MCF 10A (cell line): ENCODE results near the gene COQ5. TPM values are rescaled to one million over a fixed set of nuclear protein-coding genes. Genes with fewer than 3 reads are reported as not detected.

ENCODE experiments used
- BruUV-seq: library from RNA; stranded (reverse); fragments of 400-500 nt; replicated peaks from 2 replicates; lab custom pipeline; 2021; lab: Mats Ljungman, UMichigan
- CTCF ChIA-PET: fragments of 300-600 bp; sonication (Branson Sonifier 250); formaldehyde crosslinking; extraction: SDS; loops from one replicate; lab custom pipeline; 2021; ENCODE audit warnings: antibody characterized with exemption, inconsistent platforms; lab: Yijun Ruan, JAX
- POLR2A ChIA-PET: fragments of 300-600, 350-650 bp; sonication (Branson Sonifier 250); formaldehyde crosslinking; extraction: SDS; loops from one replicate; lab custom pipeline; 2020; ENCODE audit warnings: antibody characterized with exemption, inconsistent platforms; lab: Yijun Ruan, JAX
- DNase-seq: peaks from one replicate; pipeline ENCODE4 v3.0.0-alpha.2; 2018; ENCODE audit not compliant: unreplicated experiment
- H3K27ac Mint-ChIP-seq: one replicate; pipeline ENCODE4 v1.8.0; 2022; ENCODE audit warnings: mild to moderate bottlenecking, low read depth, mixed read lengths; ENCODE audit not compliant: unreplicated experiment
- H3K27me3 Mint-ChIP-seq: one replicate; pipeline ENCODE4 v1.8.0; 2022; ENCODE audit warnings: mixed read lengths; ENCODE audit not compliant: insufficient read depth, unreplicated experiment
- H3K36me3 Mint-ChIP-seq: one replicate; pipeline ENCODE4 v1.8.0; 2022; ENCODE audit warnings: mild to moderate bottlenecking, moderate library complexity, mixed read lengths; ENCODE audit not compliant: insufficient read depth, unreplicated experiment
- H3K4me1 Mint-ChIP-seq: one replicate; pipeline ENCODE4 v1.8.0; 2022; ENCODE audit warnings: mixed read lengths; ENCODE audit not compliant: insufficient read depth, unreplicated experiment
- H3K4me3 Mint-ChIP-seq: one replicate; pipeline ENCODE4 v1.8.0; 2022; ENCODE audit warnings: mild to moderate bottlenecking, moderate library complexity, mixed read lengths; ENCODE audit not compliant: unreplicated experiment
- H3K9me3 Mint-ChIP-seq: one replicate; pipeline ENCODE4 v1.8.0; 2022; ENCODE audit warnings: mixed read lengths; ENCODE audit not compliant: unreplicated experiment
- CTCF ChIP-seq: fragments of 200-600 bp; IDR thresholded peaks from one replicate; pipeline ENCODE4 v1.8.0; 2022; ENCODE audit warnings: antibody characterized with exemption, mild to moderate bottlenecking; ENCODE audit not compliant: unreplicated experiment
- intact Hi-C: fragments of 100-400 bp; cut with micrococcal nuclease; formaldehyde crosslinking; loops from 2 replicates; pipeline ENCODE4 v1.14.1; 2022
- total RNA-seq: library from RNA; stranded (reverse); gene quantifications from 2 replicates; pipeline ENCODE4 v1.2.3, GENCODE V29; 2022

COQ5 gene
- total RNA-seq, 1 experiment from 2014 or later, result 22.9 TPM

GRCh38 chr12:120469450-120470149 is 59.4 kb downstream of the COQ5 start, which contains the start of gene SRSF9:
Gene SRSF9 (minus strand): TSS chr12:120469748. CDS start chr12:120469609, 139 bp downstream.
- Mint-ChIP-seq H3K27ac (peak within 1 kb of the TSS; percentile 75), H3K4me3 (peak within 1 kb of the TSS; percentile 88), H3K9me3 (no peaks in the 10 kb centered on the region), H3K36me3 (peaks cover 40% of the 10 kb centered on the region), H3K27me3 (no peaks in the 10 kb centered on the region), H3K4me1 (peaks cover 19% of the 10 kb centered on the region)
- intact Hi-C loops, result loop anchor here (1.0 to 2.0 kb wide), 2 partner anchors 26 to 145 kb away; no protein-coding TSS in a partner anchor
- TF ChIP-seq CTCF, result peak; percentile 93
- DNase-seq, result peak; percentile 95
- BruUV-seq, result no TSS peak
- ChIA-PET CTCF (interaction anchor here (0.7 to 5.1 kb wide), 18 partner anchors 10 to 1610 kb away, joined by 3 to 42 read pairs (median 4); partner anchors contain the start of genes COX6A1 and DYNLL1), POLR2A (interaction anchor here (0.6 to 6.6 kb wide), 11 partner anchors 23 to 269 kb away, joined by 3 to 56 read pairs (median 9); partner anchors contain the start of genes COQ5, COX6A1, DYNLL1 and GATC)

GRCh38 chr12:120468821-120469449 is 60.0 kb downstream of the COQ5 start:
- Mint-ChIP-seq H3K4me1 (peaks cover 17% of the 10 kb centered on the region), H3K36me3 (peaks cover 42% of the 10 kb centered on the region), H3K4me3 (peak overlapping the region; percentile 88), H3K9me3 (no peaks in the 10 kb centered on the region), H3K27me3 (no peaks in the 10 kb centered on the region), H3K27ac (peak overlapping the region; percentile 75)
- ChIA-PET POLR2A (interaction anchor here (0.6 to 6.6 kb wide), 18 partner anchors 9 to 1305 kb away, joined by 3 to 56 read pairs (median 4); partner anchors contain the start of genes COQ5, COX6A1, DYNLL1 and GATC), CTCF (interaction anchor here (0.6 to 5.1 kb wide), 12 partner anchors 12 to 619 kb away, joined by 3 to 42 read pairs (median 6); partner anchors contain the start of genes COX6A1, DYNLL1, GATC and TRIAP1)
- intact Hi-C loops, result loop anchor here (1.0 to 2.0 kb wide), 2 partner anchors 26 to 144 kb away; no protein-coding TSS in a partner anchor
- peak; percentile 5 for DNase-seq
- no TSS peak for BruUV-seq
- TF ChIP-seq CTCF, result no peak

- intact Hi-C loops, result loop anchor here (2.0 kb wide), 1 partner anchor 144 kb away; no protein-coding TSS in a partner anchor
- Mint-ChIP-seq H3K27ac (peak overlapping the region; percentile 75), H3K27me3 (no peaks in the 10 kb centered on the region), H3K4me3 (peak overlapping the region; percentile 88), H3K4me1 (peaks cover 17% of the 10 kb centered on the region), H3K9me3 (no peaks in the 10 kb centered on the region), H3K36me3 (peaks cover 48% of the 10 kb centered on the region)
- CTCF ChIA-PET, result interaction anchor here (0.6 to 5.1 kb wide), 10 partner anchors 11 to 619 kb away, joined by 3 to 42 read pairs (median 10); partner anchors contain the start of genes COX6A1, DYNLL1, GATC and TRIAP1
- TSS peak; percentile 32 for BruUV-seq
- peak; percentile 50 for DNase-seq
- POLR2A ChIA-PET, result interaction anchor here (0.6 to 6.6 kb wide), 18 partner anchors 8 to 1304 kb away, joined by 3 to 56 read pairs (median 4); partner anchors contain the start of genes COQ5, COX6A1, DYNLL1 and GATC
- TF ChIP-seq CTCF, result no peak
Measured at GRCh38 chr12:120468325-120468820, 60.6 kb downstream of the COQ5 start.
